NB4 (cell line): Measurements from ENCODE around the gene CNBD2.

ENCODE experiments used
- MAX ChIP-seq: IDR thresholded peaks from 2 replicates; pipeline ENCODE4 v1.6.1; 2011; ENCODE audit warnings: low read depth, low read length
- POLR2A ChIP-seq: IDR thresholded peaks from 2 replicates; pipeline ENCODE4 v1.6.1; 2011; ENCODE audit warnings: mild to moderate bottlenecking; ENCODE audit not compliant: insufficient read length; ENCODE audit errors: extremely low read depth

GRCh38 chr20:36079486-36079885, 111.1 kb downstream of the CNBD2 start:
- TF ChIP-seq POLR2A (no peak), MAX (no peak)
